Adrenal gland (tissue), 12 donors: ENCODE data around the gene TRIO. TPM values are rescaled to one million over a fixed set of nuclear protein-coding genes. Genes with fewer than 3 reads are reported as not detected.

Source experiments
- DNase-seq, 7 donors: peaks; one replicate each; pipeline ENCODE4 v3.0.0-alpha.2; 2019 to 2020
- H3K27ac ChIP-seq, 5 donors: fragments of 200-600 bp; sonication (generic) in 4 of 5; 1 replicate in 3 of 5; 2 replicates in 2 of 5; pipeline versions ENCODE4 v1.5.1 to v1.8.0; 2016 to 2020; ENCODE audit warnings: mild to moderate bottlenecking in 1 of 5
- H3K27me3 ChIP-seq: fragments of 200-600 bp; 2 replicates; pipeline ENCODE4 v1.8.0; 2021
- H3K36me3 ChIP-seq, 2 donors: fragments of 200-600 bp; replicated peaks in 1 of 2; 1 replicate in 1 of 2; 2 replicates in 1 of 2; pipeline versions ENCODE4 v1.5.1 to v1.8.0; 2018 to 2022
- H3K4me1 ChIP-seq, 2 donors: fragments of 200-600 bp; replicated peaks in 1 of 2; 1 replicate in 1 of 2; 2 replicates in 1 of 2; pipeline versions ENCODE4 v1.5.1 to v1.8.0; 2018 to 2021
- H3K4me3 ChIP-seq, 4 donors: fragments of 200-600 bp; sonication (generic) in 3 of 4; one replicate each; pipeline ENCODE4 v1.5.1; 2016 to 2018
- H3K9me3 ChIP-seq, 3 donors: fragments of 200-600 bp; sonication (generic) in 1 of 3; replicated peaks in 1 of 3; 1 replicate in 2 of 3; 2 replicates in 1 of 3; pipeline versions ENCODE4 v1.5.1 to v1.8.0; 2016 to 2021
- CTCF ChIP-seq, 6 experiments: fragments of 450-650 bp in 4 of 6; fragments of 200-600 bp in 2 of 6; sonication (generic) in 1 of 6; IDR thresholded peaks; 1 replicate in 5 of 6; 2 replicates in 1 of 6; pipeline versions ENCODE4 v1.5.1 to v1.8.0; 2016 to 2021; ENCODE audit warnings: antibody characterized with exemption in 6 of 6, mild to moderate bottlenecking in 2 of 6, moderate library complexity in 1 of 6
- POLR2A ChIP-seq, 2 donors: fragments of 450-650 bp; IDR thresholded peaks; one replicate each; pipeline ENCODE4 v1.6.1; 2017; ENCODE audit warnings: antibody characterized with exemption in 2 of 2, mild to moderate bottlenecking in 2 of 2, moderate library complexity in 1 of 2
- WGBS, 4 donors: extraction: QIAGEN DNeasy Blood & Tissue Kit in 2 of 4; methylation state at CpG; one replicate each; pipeline versions ENCODE4 v1.1.5 to v1.1.7; 2013 to 2017; 5-methylcytosine and 5-hydroxymethylcytosine counted together
- intact Hi-C, 2 donors: fragments of 100-400 bp; cut with DNase I; formaldehyde crosslinking; loops; one replicate each; pipeline versions ENCODE4 v1.14.1 to v1.15.0; 2022 to 2023
- polyA plus RNA-seq, 3 donors: library from polyadenylated mRNA; stranded (reverse); fragments of 200-250 nt in 2 of 3; fragments of 350-450 nt in 1 of 3; fragmentation: Illumina TruSeq in 1 of 3; extraction: RNeasy Lipid Tissue Mini Kit (QIAGEN cat#74804) in 1 of 3; gene quantifications; one replicate each; pipeline ENCODE4 v1.2.3, GENCODE V29; 2013 to 2014
- total RNA-seq, 9 donors: library from RNA; depleted of rRNA in 4 of 9; stranded (reverse); fragments of >200 nt in 4 of 9; fragments of 120-200 nt in 1 of 9; fragmentation: NEBNext Ultra II Directional in 1 of 9; extraction: Animal tissue kit (Norgen Biotek cat#: 25700) in 1 of 9; gene quantifications; one replicate each; pipeline versions ENCODE4 v1.1.0 to v1.2.4, GENCODE V29; 2013 to 2023
- donor health status: healthy with polysubstance abuse.
- donor health status: Bipolar disorder and iron deficiency.
- donor health status: DM: yes; HTN: yes; CAD: no.
- donor health status: DM: no; HTN: no; CAD: no.
- donor health status: DM: no; HTN: no; CAD: no.
- donor health status: DM: yes; HTN: yes; CAD: no.

Gene TRIO
- total and polyA plus RNA-seq, 12 donors = 27.3 to 109 (median 72.4) TPM

GRCh38 chr5:14406554-14406849 lies 263.4 kb downstream of the TRIO start:
- peak overlapping the region in 3 of 5 donors; percentile 70 to 81 (median 81) for H3K27ac ChIP-seq
- peaks cover 0 to 19% of the 10 kb centered on the region in 2 donors for H3K36me3 ChIP-seq
- intact Hi-C loops = no loop called here
- DNase-seq = peak in 2 of 7 donors; percentile 33 to 76
- no peak for TF ChIP-seq CTCF (IDR thresholded peaks at IDR 0.05)
- TF ChIP-seq POLR2A (IDR thresholded peaks at IDR 0.05) = no peak
- no peak overlapping the region for H3K4me3 ChIP-seq
- 78 to 93% (median 87%) methylated on average over 12 of the region's 12 CpGs for WGBS, 4 donors
- H3K27me3 ChIP-seq = no peaks in the 10 kb centered on the region
- no peaks in the 10 kb centered on the region for H3K9me3 ChIP-seq
- peaks cover 24 to 40% of the 10 kb centered on the region in 2 donors for H3K4me1 ChIP-seq

- DNase-seq = no peak
- H3K4me3 ChIP-seq = no peak overlapping the region
- intact Hi-C loops = no loop called here
- peaks cover 0 to 23% of the 10 kb centered on the region in 2 donors for H3K36me3 ChIP-seq
- WGBS, 4 donors = 76 to 77% (median 77%) methylated on average over 5 of the region's 5 CpGs
- H3K9me3 ChIP-seq = no peaks in the 10 kb centered on the region
- no peaks in the 10 kb centered on the region for H3K27me3 ChIP-seq
- peaks cover 24 to 40% of the 10 kb centered on the region in 2 donors for H3K4me1 ChIP-seq
- TF ChIP-seq POLR2A (IDR thresholded peaks at IDR 0.05) = no peak
- TF ChIP-seq CTCF (IDR thresholded peaks at IDR 0.05) = no peak
- H3K27ac ChIP-seq = peak overlapping the region in 4 of 5 donors; percentile 46 to 81 (median 76)
Observed at GRCh38 chr5:14407051-14407450, 263.9 kb downstream of the TRIO start.

GRCh38 chr5:14407746-14408175 lies 264.6 kb downstream of the TRIO start:
- H3K27me3 ChIP-seq = no peaks in the 10 kb centered on the region
- peak; percentile 41 to 88 (median 68) for DNase-seq
- H3K4me1 ChIP-seq = peaks cover 24 to 40% of the 10 kb centered on the region in 2 donors
- 17 to 31% (median 25%) methylated on average over 5 of the region's 5 CpGs for WGBS, 4 donors
- TF ChIP-seq POLR2A (IDR thresholded peaks at IDR 0.05) (no peak), CTCF (IDR thresholded peaks at IDR 0.05) (no peak)
- no peak overlapping the region for H3K4me3 ChIP-seq
- H3K27ac ChIP-seq = peak overlapping the region in 4 of 5 donors; percentile 46 to 81 (median 76)
- no peaks in the 10 kb centered on the region for H3K9me3 ChIP-seq
- H3K36me3 ChIP-seq = peaks cover 0 to 28% of the 10 kb centered on the region in 2 donors
- intact Hi-C loops = no loop called here

- Histone ChIP-seq H3K27ac (peak overlapping the region in 4 of 5 donors; percentile 17 to 81 (median 70)), H3K4me1 (peaks cover 24 to 40% of the 10 kb centered on the region in 2 donors), H3K27me3 (no peaks in the 10 kb centered on the region), H3K9me3 (no peaks in the 10 kb centered on the region), H3K4me3 (no peak overlapping the region), H3K36me3 (peaks cover 0 to 37% of the 10 kb centered on the region in 2 donors)
- TF ChIP-seq POLR2A (IDR thresholded peaks at IDR 0.05) (no peak), CTCF (IDR thresholded peaks at IDR 0.05) (peak in 2 of 6 experiments; percentile 29 to 31)
- no peak for DNase-seq
- 80 to 83% (median 81%) methylated on average over 14 of the region's 14 CpGs for WGBS, 4 donors
- intact Hi-C loops = no loop called here
Observed at GRCh38 chr5:14408969-14409586, 265.9 kb downstream of the TRIO start.
